Measurements from ENCODE around the gene FAAH.

FAAH gene

DNA sequence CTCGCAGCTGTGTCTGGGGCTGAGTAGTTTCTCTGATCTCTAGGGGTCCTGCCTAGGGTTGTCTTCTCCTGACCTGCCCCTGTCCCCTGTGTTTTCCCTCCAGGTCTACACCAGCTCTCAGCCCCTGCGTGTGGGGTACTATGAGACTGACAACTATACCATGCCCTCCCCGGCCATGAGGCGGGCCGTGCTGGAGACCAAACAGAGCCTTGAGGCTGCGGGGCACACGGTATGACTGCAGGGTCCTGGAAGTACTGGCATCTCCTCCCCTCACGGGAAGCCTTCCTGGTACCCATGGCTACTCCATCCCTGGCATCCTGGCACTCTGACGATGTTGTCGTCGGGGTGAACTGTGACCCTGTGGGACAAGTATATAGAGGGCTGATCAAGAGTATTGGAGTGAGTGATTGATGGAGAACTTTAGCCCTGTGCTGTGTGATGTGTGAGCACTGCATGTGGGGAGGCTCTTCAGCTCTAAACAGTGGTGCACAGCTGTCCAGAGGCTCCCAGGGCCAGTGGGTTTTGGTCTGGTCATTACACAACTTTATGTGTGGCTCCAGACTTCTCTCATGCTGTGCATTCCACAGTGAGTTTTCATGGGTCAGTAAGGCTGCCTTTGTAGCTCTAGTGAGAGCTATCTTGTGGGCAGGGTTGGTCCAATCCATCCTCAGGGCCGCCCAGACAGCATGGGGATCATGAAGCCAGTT lies 14.4 kb downstream of the FAAH start:
- no peak for TF ChIP-seq BHLHE40 (IDR thresholded peaks at IDR 0.05; ENCODE audit: borderline replicate concordance)
- TF ChIP-seq HDGF (IDR thresholded peaks at IDR 0.05; ENCODE audit: borderline replicate concordance), result no peak
- TF ChIP-seq SUZ12 (IDR thresholded peaks at IDR 0.05), result no peak
- no peak for TF ChIP-seq FOXM1 (IDR thresholded peaks at IDR 0.05; ENCODE audit: borderline replicate concordance)
- no peak for TF ChIP-seq LEF1 (IDR thresholded peaks at IDR 0.05; ENCODE audit: borderline replicate concordance)
- TF ChIP-seq L3MBTL2 (conservative IDR thresholded peaks at IDR 0.05), result no peak
- TF ChIP-seq ELF4 (IDR thresholded peaks at IDR 0.05), result no peak
- no peak for TF ChIP-seq CTBP1 (IDR thresholded peaks at IDR 0.05; ENCODE audit: borderline replicate concordance)
- no peak for TF ChIP-seq NFRKB (IDR thresholded peaks at IDR 0.05)
- no peak for TF ChIP-seq ARNT (IDR thresholded peaks at IDR 0.05)
- no peak for TF ChIP-seq FOXA1 (IDR thresholded peaks at IDR 0.05)
- TF ChIP-seq SP1 (IDR thresholded peaks at IDR 0.05), result no peak
- TF ChIP-seq FOXK2 (IDR thresholded peaks at IDR 0.05), result no peak
- no peak for TF ChIP-seq TARDBP (IDR thresholded peaks at IDR 0.05)
- no peak for TF ChIP-seq ZNF384 (IDR thresholded peaks at IDR 0.05)
- TF ChIP-seq, protein P1, sequence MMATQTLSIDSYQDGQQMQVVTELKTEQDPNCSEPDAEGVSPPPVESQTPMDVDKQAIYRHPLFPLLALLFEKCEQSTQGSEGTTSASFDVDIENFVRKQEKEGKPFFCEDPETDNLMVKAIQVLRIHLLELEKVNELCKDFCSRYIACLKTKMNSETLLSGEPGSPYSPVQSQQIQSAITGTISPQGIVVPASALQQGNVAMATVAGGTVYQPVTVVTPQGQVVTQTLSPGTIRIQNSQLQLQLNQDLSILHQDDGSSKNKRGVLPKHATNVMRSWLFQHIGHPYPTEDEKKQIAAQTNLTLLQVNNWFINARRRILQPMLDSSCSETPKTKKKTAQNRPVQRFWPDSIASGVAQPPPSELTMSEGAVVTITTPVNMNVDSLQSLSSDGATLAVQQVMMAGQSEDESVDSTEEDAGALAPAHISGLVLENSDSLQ (IDR thresholded peaks at IDR 0.05), result no peak
- CTCF ChIA-PET, result interaction anchor here (1.0 to 1.2 kb wide), 2 partner anchors 23 to 38 kb away, joined by 4 read pairs; no protein-coding TSS in a partner anchor
- POLR2A ChIA-PET, result no interaction called here
- no peak for DNase-seq (ENCODE audit: extremely low spot score)

DNA sequence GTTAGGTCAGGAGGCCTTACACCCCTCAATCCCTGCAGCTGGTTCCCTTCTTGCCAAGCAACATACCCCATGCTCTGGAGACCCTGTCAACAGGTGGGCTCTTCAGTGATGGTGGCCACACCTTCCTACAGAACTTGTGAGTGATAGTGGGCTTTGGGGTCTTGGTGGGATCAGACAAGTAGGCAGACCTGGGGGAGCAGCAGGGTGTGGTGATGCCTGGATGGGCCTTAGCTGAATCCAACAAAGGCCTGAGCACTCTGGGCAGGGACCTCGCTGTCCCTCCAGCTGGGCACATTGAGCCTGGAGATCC lies 14.9 kb downstream of the FAAH start:
- CTCF ChIA-PET, result interaction anchor here (1.0 kb wide), 1 partner anchor 23 kb away, joined by 4 read pairs; no protein-coding TSS in a partner anchor
- no peak for TF ChIP-seq FOXK2 (IDR thresholded peaks at IDR 0.05)
- no peak for TF ChIP-seq SP1 (IDR thresholded peaks at IDR 0.05)
- TF ChIP-seq BHLHE40 (IDR thresholded peaks at IDR 0.05; ENCODE audit: borderline replicate concordance), result no peak
- TF ChIP-seq FOXM1 (IDR thresholded peaks at IDR 0.05; ENCODE audit: borderline replicate concordance), result no peak
- no peak for TF ChIP-seq NFRKB (IDR thresholded peaks at IDR 0.05)
- POLR2A ChIA-PET, result no interaction called here
- no peak for DNase-seq (ENCODE audit: extremely low spot score)

- TF ChIP-seq ZNF384 (IDR thresholded peaks at IDR 0.05) (no peak), CTBP1 (IDR thresholded peaks at IDR 0.05; ENCODE audit: borderline replicate concordance) (no peak), ARNT (IDR thresholded peaks at IDR 0.05) (no peak), ELF4 (IDR thresholded peaks at IDR 0.05) (no peak), TARDBP (IDR thresholded peaks at IDR 0.05) (no peak), SUZ12 (IDR thresholded peaks at IDR 0.05) (no peak), BHLHE40 (IDR thresholded peaks at IDR 0.05; ENCODE audit: borderline replicate concordance) (no peak), FOXK2 (IDR thresholded peaks at IDR 0.05) (no peak), L3MBTL2 (conservative IDR thresholded peaks at IDR 0.05) (no peak), NFRKB (IDR thresholded peaks at IDR 0.05) (no peak), SP1 (IDR thresholded peaks at IDR 0.05) (no peak), FOXM1 (IDR thresholded peaks at IDR 0.05; ENCODE audit: borderline replicate concordance) (no peak), HDGF (IDR thresholded peaks at IDR 0.05; ENCODE audit: borderline replicate concordance) (no peak), FOXA1 (IDR thresholded peaks at IDR 0.05) (no peak)
- TF ChIP-seq, protein P1 (IDR thresholded peaks at IDR 0.05), result no peak
- ChIA-PET CTCF (interaction anchor here (0.6 to 1.0 kb wide), 2 partner anchors 16 to 37 kb away, joined by 3 to 5 read pairs; no protein-coding TSS in a partner anchor), POLR2A (no interaction called here)
- DNase-seq (ENCODE audit: extremely low spot score), result no peak
Measured at GRCh38 chr1:46410156-46411009, 16.3 kb downstream of the FAAH start.

DNA sequence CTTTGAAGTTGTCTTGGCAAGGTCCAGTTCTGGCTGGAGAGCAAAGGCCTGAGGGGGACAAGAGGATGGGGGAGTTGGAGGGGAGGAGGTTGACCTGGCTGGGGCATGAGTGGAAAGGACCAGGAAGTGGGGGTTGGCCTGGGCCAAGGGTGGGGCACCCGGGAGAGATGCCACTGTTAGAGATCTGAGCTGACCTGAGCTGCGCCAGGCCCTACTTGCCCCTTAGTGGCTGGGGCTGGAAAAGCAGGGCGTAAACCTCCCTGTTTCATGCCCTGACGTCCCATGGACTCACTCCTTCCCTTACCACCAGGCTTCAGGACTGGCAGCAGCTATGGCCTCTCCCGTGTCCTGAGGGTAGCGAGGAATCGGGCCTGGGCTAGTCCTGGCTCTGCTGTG lies 16.9 kb downstream of the FAAH start:
- ChIA-PET CTCF (interaction anchor here (0.5 to 0.6 kb wide), 2 partner anchors 25 to 126 kb away, joined by 3 read pairs; no protein-coding TSS in a partner anchor), POLR2A (no interaction called here)
- no peak for DNase-seq (ENCODE audit: extremely low spot score)
- TF ChIP-seq ZNF384 (IDR thresholded peaks at IDR 0.05), result no peak
- no peak for TF ChIP-seq LEF1 (IDR thresholded peaks at IDR 0.05; ENCODE audit: borderline replicate concordance)
- TF ChIP-seq ELF4 (IDR thresholded peaks at IDR 0.05), result no peak
- TF ChIP-seq CTBP1 (IDR thresholded peaks at IDR 0.05; ENCODE audit: borderline replicate concordance), result no peak
- TF ChIP-seq FOXA1 (IDR thresholded peaks at IDR 0.05), result no peak
- TF ChIP-seq SUZ12 (IDR thresholded peaks at IDR 0.05), result no peak
- no peak for TF ChIP-seq NFRKB (IDR thresholded peaks at IDR 0.05)
- no peak for TF ChIP-seq BHLHE40 (IDR thresholded peaks at IDR 0.05; ENCODE audit: borderline replicate concordance)
- TF ChIP-seq FOXK2 (IDR thresholded peaks at IDR 0.05), result no peak
- TF ChIP-seq ARNT (IDR thresholded peaks at IDR 0.05), result no peak
- no peak for TF ChIP-seq TARDBP (IDR thresholded peaks at IDR 0.05)
- TF ChIP-seq HDGF (IDR thresholded peaks at IDR 0.05; ENCODE audit: borderline replicate concordance), result no peak
- TF ChIP-seq, protein P1 (IDR thresholded peaks at IDR 0.05), result no peak
- TF ChIP-seq L3MBTL2 (conservative IDR thresholded peaks at IDR 0.05), result no peak
- TF ChIP-seq SP1 (IDR thresholded peaks at IDR 0.05), result no peak
- TF ChIP-seq FOXM1 (IDR thresholded peaks at IDR 0.05; ENCODE audit: borderline replicate concordance), result no peak

DNA sequence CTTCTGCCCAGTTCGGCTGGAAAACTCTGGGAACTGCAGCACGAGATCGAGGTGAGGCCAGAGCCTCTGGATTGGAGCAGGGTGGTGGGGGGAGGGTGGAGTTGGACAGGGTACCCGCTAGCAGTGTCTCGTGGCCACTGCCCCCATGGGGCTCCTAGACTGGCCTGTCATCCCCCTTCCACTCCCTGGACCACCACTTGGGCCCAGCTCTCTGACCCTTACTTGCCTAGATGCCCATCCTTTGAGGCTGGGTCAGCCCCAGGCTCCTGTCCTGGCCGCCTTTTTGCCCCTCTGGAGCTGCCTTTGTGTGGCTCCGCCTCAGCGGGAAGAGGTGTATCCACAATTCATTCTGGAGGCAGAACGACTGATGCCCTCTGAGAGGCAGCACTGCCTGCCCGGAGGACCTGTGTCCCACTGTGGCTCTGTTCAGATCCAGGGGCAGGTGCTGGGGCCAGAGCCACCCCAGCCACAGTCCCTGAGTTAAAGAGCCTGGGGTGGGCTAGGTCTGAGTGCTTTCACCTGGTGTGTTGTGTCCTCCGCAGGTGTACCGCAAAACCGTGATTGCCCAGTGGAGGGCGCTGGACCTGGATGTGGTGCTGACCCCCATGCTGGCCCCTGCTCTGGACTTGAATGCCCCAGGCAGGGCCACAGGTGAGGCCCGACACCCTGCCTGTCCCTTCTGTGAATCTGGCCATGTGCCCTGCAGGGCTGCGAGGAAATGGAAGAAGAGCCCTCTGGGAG lies 17.7 kb downstream of the FAAH start:
- ChIA-PET CTCF (interaction anchor here (0.5 to 0.6 kb wide), 2 partner anchors 26 to 127 kb away, joined by 3 read pairs; no protein-coding TSS in a partner anchor), POLR2A (no interaction called here)
- peak; percentile 45 for DNase-seq (ENCODE audit: extremely low spot score)
- TF ChIP-seq CTBP1 (IDR thresholded peaks at IDR 0.05; ENCODE audit: borderline replicate concordance) (no peak), LEF1 (IDR thresholded peaks at IDR 0.05; ENCODE audit: borderline replicate concordance) (no peak), BHLHE40 (IDR thresholded peaks at IDR 0.05; ENCODE audit: borderline replicate concordance) (no peak), ZNF384 (IDR thresholded peaks at IDR 0.05) (no peak), SP1 (IDR thresholded peaks at IDR 0.05) (no peak), ARNT (IDR thresholded peaks at IDR 0.05) (no peak), L3MBTL2 (conservative IDR thresholded peaks at IDR 0.05) (no peak), FOXK2 (IDR thresholded peaks at IDR 0.05) (no peak), NFRKB (IDR thresholded peaks at IDR 0.05) (no peak), HDGF (IDR thresholded peaks at IDR 0.05; ENCODE audit: borderline replicate concordance) (no peak), SUZ12 (IDR thresholded peaks at IDR 0.05) (no peak), ELF4 (IDR thresholded peaks at IDR 0.05) (no peak), FOXA1 (IDR thresholded peaks at IDR 0.05) (no peak), FOXM1 (IDR thresholded peaks at IDR 0.05; ENCODE audit: borderline replicate concordance) (no peak), TARDBP (IDR thresholded peaks at IDR 0.05) (no peak)
- TF ChIP-seq, protein P1 (IDR thresholded peaks at IDR 0.05), result no peak
